OCI-LY1 (cell line): ENCODE results near the gene FCHO1.

Source experiments
- EZH2 ChIP-seq: fragments of 200-600 bp; sonication (generic), shearing (Covaris generic); IDR thresholded peaks from 2 replicates; pipeline ENCODE4 v1.8.0; 2017; ENCODE audit warnings: borderline replicate concordance, mixed run types, mild to moderate bottlenecking, antibody characterized with exemption, low read length, moderate library complexity, mixed read lengths
- TF ChIP-seq, protein P1 (sequence below): fragments of 200-600 bp; sonication (generic), shearing (Covaris generic); IDR thresholded peaks from 2 replicates; pipeline ENCODE4 v1.5.1; 2017; ENCODE audit warnings: mild to moderate bottlenecking, antibody characterized with exemption, low read length, moderate library complexity, mixed read lengths

DNA sequence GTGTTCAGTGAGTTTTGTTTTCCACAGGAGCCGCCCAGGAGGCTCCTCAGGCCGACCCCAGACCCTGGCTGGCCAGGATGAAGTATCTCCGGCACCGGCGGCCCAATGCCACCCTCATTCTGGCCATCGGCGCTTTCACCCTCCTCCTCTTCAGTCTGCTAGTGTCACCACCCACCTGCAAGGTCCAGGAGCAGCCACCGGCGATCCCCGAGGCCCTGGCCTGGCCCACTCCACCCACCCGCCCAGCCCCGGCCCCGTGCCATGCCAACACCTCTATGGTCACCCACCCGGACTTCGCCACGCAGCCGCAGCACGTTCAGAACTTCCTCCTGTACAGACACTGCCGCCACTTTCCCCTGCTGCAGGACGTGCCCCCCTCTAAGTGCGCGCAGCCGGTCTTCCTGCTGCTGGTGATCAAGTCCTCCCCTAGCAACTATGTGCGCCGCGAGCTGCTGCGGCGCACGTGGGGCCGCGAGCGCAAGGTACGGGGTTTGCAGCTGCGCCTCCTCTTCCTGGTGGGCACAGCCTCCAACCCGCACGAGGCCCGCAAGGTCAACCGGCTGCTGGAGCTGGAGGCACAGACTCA lies 56.5 kb downstream of the FCHO1 start:
- TF ChIP-seq, protein P1, sequence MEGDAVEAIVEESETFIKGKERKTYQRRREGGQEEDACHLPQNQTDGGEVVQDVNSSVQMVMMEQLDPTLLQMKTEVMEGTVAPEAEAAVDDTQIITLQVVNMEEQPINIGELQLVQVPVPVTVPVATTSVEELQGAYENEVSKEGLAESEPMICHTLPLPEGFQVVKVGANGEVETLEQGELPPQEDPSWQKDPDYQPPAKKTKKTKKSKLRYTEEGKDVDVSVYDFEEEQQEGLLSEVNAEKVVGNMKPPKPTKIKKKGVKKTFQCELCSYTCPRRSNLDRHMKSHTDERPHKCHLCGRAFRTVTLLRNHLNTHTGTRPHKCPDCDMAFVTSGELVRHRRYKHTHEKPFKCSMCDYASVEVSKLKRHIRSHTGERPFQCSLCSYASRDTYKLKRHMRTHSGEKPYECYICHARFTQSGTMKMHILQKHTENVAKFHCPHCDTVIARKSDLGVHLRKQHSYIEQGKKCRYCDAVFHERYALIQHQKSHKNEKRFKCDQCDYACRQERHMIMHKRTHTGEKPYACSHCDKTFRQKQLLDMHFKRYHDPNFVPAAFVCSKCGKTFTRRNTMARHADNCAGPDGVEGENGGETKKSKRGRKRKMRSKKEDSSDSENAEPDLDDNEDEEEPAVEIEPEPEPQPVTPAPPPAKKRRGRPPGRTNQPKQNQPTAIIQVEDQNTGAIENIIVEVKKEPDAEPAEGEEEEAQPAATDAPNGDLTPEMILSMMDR: no peak
- no peak for TF ChIP-seq EZH2
